ENCODE results near the gene KLK3.

Gene KLK3

DNA sequence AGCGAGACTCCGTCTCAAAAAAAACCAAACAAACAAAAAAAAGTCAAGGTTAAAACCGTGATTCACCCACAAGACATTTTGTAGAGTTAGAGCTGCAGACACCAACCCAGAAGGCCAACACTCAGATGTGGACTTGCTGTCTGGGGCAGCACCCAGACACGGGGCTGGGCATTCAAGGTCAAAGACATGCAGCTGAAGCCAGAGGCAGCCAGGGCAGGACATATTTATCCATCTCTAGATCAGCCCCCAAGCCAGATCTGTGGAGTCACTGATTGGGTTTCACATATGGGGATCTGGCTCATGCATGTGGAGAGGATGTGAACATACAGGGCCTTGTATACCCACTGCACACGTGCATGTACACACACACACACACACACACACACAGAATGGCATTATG is 24.9 kb upstream of the KLK3 start:
- in situ Hi-C loops (cut with MboI; ENCODE audit: low pct_unique_long_range_greater_than_20kb, low sequenced_read_pairs) = no loop called here
- no peak for DNase-seq

DNA sequence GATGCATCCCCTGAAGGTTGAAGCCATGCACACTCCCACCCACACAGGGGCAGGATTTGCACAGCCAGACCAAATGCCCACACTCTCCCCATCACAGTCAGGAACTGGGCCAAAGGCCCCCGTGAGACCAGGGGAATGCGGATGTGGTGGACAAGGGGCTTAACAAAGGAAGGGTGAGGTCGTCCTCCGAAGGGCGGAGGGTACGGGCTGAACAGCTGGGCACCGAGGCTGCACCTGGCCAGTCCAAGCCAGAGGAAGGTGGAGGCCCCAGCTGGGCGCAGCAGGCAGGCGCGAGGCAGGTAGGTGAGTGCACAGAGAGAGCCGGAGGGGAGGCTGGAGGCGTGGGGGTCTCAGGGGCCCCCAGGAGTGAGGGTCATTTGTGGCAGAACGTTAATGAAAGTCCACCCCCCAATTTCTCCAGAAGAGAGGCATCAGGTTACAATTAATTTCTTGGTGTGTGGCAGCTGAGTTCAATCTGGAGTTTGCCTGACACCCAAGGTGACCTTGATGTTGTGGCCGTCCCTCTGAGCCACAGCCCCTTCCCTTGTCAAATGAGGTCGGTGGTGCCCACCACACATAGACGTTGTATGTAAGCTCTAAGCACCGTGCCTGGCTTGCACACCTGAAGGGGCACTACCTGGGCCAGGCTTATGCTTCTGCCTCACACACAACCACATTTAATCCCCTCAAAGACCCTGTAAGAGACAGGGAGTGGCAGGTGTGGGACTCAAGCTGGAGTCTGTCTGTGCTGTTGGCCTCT is 24.3 kb upstream of the KLK3 start:
- no peak for DNase-seq
- in situ Hi-C loops (cut with MboI; ENCODE audit: low pct_unique_long_range_greater_than_20kb, low sequenced_read_pairs) = no loop called here

DNA sequence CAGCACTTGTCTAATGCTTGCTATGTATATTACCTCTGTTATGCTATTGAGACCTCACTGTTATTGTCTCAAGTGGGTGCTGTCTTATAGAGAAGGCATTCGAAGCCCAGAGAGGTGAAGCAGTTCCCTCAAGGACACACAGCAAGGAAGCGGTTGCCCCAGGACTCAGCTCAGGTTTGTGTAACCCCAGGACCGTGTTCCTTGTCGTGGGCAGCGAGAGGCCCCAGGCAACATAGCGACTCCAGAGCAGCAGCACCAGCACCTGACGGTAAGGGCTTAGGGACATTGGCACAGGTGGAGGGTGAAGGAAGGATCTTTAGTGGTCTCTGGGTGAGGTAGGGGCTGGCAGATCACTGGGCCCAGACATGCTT is 23.7 kb upstream of the KLK3 start:
- no peak for DNase-seq
- in situ Hi-C loops (cut with MboI; ENCODE audit: low pct_unique_long_range_greater_than_20kb, low sequenced_read_pairs) = no loop called here

DNA sequence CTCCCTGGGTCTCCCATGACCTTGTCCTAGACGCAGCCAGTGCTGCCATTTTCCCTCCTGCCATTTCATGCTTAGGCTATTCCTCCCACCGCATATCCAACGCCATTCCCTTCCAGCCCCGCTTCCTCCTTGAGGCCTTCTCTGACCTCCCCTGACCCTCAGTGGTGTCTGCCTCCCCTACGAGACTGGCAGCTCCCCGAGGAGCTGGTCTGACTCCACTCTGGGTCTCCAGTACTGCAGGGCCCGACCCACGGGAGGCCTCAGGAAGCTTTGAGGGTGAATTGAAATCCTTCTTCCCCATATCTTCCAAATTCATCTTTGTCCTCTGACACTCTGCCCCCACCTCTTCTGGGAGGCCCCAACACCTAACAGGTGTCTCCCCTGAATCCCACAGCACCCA is 22.0 kb upstream of the KLK3 start:
- DNase-seq = no peak
- in situ Hi-C loops (cut with MboI; ENCODE audit: low pct_unique_long_range_greater_than_20kb, low sequenced_read_pairs) = no loop called here

DNA sequence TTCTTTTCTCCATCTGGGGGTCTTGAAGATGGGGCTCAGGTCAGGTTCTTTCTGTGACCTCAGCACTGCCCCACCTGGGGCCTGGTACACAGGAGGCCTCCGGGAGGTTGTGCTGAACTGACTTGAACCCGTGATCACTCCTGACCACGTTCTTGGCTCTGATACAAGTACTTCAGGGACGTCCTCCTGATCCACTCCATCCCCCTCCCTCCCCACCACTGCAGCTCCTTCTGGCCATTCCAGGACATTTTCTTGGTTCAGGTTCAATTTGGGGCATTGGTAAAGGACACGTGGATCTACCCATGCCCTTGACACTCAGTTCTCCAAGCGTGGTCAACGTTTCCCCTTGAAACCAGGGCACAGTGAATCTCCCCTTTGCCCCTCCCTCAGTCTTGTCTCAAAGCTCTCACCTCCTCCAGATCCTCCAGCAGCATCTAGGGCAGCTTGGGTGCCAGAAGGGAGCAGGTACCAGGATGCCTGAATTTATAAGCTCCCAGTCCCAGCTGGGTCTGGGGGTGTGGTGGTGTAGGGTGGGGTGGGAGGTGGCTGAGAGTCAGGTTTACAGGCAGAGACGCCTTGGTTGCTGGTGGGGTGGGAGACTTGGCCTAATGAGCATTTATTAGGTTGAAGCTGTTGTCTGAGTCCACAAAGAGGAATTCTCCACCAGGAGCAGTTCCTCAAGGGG is 21.5 kb upstream of the KLK3 start, which contains the start of gene KLK15:
KLK15 (minus strand) TSS at position 458 of the 685 bp plus-strand sequence. CDS start 2,082 bp downstream, outside the sequence.
- in situ Hi-C loops (cut with MboI; ENCODE audit: low pct_unique_long_range_greater_than_20kb, low sequenced_read_pairs) = no loop called here
- no peak for DNase-seq

DNA sequence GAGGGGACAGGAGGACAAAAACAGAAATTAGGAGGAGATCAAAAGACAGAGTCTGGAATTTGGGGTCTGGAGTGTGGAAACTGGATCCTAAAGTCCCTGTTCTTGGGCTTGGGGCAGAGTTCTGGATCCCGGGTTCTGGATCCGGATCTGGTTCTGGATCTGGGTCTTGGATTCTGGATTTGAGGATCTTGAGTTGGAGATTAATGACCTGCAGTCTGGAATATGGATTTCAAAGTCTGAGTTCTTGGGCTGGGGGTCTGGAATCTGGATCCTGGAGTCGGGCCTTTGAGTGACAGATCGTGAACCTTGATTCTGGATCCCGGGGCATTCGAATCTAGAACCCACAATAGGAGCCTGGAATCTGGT is 20.9 kb upstream of the KLK3 start:
- no peak for DNase-seq
- in situ Hi-C loops (cut with MboI; ENCODE audit: low pct_unique_long_range_greater_than_20kb, low sequenced_read_pairs) = no loop called here

DNA sequence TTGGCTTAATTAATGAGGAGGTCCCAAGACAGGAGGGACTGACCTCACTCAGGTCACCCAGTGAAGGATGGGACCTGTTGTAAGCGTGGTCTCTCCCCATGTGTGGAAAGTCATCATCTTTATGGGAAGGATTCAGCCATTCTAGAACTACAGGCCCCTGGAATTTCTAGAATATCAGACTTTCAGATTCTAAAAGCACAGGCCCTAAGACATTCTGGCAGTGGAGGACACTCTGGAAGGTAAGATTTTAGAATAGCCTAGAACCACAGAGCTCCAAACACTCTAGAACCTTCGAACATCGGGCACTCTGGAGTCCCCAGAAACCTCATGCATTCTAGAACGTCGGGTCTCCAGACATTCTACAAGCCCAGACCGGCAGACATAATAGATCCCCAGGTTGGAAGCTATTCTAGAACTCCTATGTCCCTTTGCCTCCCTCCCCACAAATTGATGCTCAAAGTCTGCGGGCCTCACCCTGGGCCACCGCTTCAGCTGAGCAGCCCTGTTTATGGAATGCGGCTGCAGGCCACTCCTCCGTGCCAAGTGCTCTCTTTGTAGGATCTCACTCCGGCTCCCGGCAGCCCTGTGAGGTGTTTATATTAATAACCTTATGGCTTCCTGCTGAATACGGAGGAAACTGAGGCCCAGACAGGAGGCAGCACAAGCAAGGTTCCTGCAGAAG is 19.5 kb upstream of the KLK3 start:
- DNase-seq = no peak
- in situ Hi-C loops (cut with MboI; ENCODE audit: low pct_unique_long_range_greater_than_20kb, low sequenced_read_pairs) = no loop called here

DNA sequence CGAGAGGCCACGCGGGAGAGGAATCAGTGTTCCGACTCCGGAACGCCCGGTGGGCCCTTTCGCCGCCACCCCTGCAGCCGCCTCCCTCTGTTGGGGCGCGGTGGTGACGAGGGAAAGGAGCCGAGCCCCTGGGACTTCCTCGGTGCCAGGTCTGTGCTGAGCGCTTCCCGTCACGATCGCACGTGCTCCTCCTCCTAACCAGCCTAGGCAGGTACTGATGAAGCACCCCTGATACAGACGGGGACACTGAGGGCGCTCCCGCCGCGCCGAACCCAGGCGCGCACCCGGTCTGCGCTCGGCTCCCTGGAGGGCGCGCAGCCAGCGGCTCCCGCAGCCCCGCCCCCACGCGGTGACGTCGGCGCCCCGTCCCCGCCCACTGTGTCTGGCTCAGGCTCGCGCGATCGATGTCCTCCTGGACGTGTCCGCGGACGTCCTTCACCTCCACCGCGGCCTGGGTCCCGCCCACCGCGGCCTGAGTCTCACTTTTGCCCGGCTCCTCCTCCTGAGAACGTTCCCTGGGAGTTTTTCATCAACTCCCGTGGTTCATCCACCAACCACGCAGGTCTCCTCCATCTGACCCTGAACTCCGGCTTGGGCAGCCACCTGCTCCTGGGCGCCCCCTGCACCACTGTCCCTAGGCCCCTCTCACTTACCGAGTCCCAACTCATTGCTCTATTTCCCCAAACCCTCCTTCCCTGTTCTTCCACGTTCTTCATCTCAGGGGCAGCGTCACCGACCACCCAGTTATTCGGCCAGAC is 18.8 kb upstream of the KLK3 start:
- DNase-seq = peak; percentile 64
- in situ Hi-C loops (cut with MboI; ENCODE audit: low pct_unique_long_range_greater_than_20kb, low sequenced_read_pairs) = no loop called here

DNA sequence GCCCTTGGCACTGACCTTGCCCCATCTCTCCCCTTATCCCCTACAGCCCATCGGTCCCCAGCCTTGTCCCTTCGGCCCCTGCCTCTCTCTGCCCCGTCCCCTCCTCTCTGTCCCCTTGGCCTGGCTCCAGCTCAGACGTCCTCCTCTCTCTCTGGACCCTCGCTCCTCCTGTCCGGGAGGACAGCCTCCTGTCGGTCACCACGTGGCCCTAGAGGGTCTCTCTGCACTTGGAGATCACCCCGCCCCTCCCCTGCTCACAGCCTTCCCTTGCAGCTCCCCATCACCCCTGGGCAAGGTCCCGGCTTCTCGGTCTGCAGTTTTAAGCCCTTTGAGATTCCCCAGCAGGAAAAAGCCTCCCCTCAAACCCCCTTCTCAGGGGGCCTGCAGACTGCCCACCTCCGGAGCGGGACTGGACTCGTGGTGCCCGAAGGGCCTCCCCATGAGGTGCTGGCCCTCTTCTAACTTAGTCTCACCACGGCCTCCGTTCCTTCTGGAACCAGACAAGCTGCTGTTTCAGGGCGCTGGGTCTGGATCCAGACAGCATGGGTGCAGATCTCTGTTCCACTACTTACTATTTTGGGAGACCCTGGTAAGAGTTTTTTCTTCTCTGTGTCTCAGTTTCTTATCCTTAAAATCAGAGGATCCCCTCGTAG is 18.0 kb upstream of the KLK3 start:
- DNase-seq = no peak
- in situ Hi-C loops (cut with MboI; ENCODE audit: low pct_unique_long_range_greater_than_20kb, low sequenced_read_pairs) = no loop called here

DNA sequence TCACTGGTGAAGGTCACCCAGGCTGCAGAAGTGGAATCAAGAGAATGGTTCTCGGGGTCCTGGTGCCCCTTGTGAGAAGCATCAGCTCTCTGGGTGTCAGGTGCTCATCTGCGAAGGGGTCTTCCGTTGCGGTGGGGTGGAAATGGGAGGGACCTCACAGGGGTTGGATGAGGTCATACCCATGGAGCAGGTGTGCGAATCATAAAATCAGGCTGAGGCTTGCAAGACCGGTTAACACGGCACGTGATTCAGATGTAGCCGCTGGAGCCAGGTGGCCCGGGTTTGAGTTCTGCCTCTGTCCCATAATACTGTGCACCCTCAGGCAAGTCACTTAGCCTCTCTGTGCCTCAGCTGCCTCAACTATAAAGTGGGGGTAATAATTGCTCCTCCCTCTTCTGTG is 17.4 kb upstream of the KLK3 start:
- DNase-seq = no peak
- in situ Hi-C loops (cut with MboI; ENCODE audit: low pct_unique_long_range_greater_than_20kb, low sequenced_read_pairs) = no loop called here

DNA sequence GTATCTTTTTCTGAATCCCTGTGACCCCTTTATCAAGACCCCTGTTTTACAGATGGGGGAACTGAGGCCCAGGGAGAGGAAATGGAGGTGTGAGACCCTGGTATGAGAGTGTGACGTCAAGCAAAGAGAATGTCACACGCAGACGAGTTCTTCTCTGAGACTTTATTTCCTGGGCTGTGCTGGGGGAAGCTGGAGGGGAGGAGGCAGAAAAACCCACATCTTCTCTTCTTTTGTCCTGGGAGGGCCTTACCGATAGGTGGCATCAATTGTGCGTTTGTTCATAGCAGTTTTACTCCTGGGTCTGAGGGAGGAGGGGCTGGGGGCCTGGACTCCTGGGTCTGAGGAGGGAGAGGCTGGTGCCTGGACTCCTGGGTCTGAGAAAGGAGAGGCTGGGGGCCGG is 16.5 kb upstream of the KLK3 start:
- in situ Hi-C loops (cut with MboI; ENCODE audit: low pct_unique_long_range_greater_than_20kb, low sequenced_read_pairs) = no loop called here
- DNase-seq = peak; percentile 47

DNA sequence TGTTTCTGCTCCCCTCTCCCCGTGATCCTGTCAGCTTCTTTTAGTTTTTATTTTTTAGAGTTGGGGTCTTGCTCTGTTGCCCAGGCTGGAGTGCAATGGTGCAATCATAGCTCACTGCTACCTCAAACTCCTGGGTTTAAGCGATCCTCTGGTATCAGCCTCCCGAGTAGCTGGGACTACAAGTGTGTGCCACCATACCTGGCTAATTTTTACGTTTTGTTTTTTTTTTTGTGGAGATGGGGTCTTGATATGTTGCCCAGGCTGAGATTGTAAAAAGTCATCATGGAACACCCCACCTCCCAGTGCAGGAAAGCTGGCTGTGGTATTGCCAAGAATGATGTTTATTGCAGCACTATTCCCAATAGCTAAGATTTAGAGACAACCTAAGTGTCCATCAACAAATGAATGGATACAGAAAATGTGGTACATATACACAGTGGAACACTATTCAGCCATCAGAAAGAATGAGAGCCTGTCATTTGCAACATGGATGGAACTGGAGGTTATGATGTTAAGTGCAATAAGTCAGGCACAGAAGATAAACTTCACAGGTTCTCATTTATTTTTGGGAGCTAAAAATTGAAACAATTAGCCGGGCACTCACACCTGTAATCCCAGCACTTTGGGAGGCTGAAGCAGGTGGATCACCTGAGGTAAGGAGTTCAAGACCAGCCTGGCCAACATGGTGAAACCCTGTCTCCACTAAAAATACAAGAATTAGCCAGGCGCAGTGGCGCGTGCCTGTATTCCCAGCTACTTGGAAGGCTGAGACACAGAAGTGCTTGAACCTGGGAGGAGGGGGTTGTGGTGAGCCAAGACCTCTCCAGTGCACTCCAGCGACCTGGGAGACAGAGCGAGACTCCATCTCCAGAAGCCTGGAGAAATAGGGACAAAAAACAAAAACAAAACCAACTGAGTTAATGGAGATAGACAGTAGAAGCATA is 14.7 kb upstream of the KLK3 start:
- in situ Hi-C loops (cut with MboI; ENCODE audit: low pct_unique_long_range_greater_than_20kb, low sequenced_read_pairs) = no loop called here

DNA sequence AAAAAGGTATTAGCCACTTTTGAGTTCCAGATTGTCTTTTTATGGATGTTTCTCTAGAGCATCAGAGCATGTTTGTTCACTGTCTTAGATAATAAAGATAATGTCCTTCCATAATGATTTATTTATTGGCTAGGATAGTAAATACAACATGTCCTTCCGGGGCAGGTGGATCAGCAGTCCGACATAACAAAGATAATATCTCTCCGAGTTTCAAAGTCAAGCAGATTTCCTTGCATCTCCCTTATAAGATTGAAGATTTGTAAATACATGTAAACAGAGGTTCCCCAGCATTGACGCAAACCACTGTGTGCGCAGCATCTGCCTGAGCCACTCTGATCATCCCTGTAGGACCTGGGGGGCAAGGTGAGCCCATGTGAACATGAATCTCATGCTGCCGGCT is 12.6 kb upstream of the KLK3 start:
- DNase-seq = no peak
- in situ Hi-C loops (cut with MboI; ENCODE audit: low pct_unique_long_range_greater_than_20kb, low sequenced_read_pairs) = no loop called here

More for the DNA sequence above, 14.7 kb upstream of the KLK3 start:
- DNase-seq = no peak

DNA sequence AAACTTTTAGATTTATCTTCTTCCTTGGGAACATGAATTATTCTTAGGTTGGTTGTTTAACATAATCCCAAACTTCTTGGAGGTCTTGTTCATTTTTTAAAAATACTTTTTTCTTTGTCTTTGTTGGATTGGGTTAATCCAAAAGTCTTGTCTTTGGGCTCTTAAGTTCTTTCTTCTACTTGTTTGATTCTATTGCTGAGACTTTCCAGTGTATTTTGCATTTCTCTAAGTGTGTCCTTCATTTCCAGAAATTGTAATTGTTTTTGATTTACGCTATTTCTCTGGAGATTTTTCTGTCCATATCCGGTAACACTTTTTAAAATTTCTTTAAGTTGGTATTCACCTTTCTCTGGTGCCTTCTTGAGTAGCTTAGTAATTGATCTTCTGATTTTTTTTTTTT is 11.5 kb upstream of the KLK3 start:
- in situ Hi-C loops (cut with MboI; ENCODE audit: low pct_unique_long_range_greater_than_20kb, low sequenced_read_pairs) = no loop called here
- no peak for DNase-seq

DNA sequence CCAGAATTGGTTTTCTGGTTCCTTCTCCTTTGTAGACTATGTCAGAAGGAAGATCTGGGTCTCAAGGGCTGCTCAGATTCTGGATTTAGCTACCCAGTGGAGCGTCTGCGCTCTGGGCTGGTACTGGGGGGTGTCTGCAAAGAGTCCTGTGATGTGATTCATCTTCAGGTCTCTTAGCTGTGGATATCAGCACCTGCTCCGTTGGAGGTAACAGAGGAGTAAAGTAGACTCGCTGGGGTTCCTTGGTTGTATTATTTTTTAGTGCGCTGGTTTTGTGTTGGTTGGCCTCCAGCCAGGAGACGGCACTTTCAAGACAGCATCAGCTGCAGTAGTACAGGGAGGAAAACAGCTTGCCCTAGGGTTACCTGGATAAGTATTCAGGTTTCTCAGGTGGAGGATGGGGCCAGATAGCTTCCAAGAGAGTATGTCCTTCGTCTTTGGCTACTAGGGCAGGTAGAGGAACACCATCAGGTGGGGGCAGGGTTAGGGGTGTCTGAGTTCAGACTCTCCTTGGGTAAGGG is 11.0 kb upstream of the KLK3 start:
- no peak for DNase-seq
- in situ Hi-C loops (cut with MboI; ENCODE audit: low pct_unique_long_range_greater_than_20kb, low sequenced_read_pairs) = no loop called here

DNA sequence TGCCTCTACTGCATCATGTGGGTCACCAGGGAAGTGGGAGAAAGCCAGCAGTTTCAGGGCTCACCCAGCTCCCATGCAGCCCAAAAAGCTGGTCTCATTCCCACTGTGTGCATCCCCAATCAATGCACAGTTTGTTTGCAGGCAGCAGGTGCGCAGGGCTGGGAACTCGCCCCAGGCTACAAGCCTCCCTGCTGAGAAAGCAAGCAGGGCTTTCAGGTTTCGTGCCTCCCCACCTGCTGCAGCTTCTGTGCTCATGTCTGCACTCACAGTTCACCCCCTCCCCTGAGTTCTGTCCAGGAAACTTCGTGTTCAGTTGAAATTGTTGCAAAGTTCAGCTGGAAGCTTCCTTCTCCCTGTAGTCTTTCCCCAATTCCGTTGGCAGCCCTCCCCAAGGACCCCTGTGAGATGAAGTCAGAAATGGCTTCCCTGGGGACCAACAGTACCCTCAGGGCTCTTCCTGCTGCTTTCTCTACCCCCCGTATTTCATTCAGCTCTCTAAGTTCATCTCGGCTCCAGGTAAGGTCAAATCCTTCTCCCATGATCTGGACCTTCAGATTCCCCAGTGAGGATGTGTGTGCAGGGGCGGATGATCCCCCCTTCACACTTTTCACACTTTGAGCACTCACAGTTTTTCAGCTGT is 10.3 kb upstream of the KLK3 start:
- DNase-seq = no peak
- in situ Hi-C loops (cut with MboI; ENCODE audit: low pct_unique_long_range_greater_than_20kb, low sequenced_read_pairs) = no loop called here

DNA sequence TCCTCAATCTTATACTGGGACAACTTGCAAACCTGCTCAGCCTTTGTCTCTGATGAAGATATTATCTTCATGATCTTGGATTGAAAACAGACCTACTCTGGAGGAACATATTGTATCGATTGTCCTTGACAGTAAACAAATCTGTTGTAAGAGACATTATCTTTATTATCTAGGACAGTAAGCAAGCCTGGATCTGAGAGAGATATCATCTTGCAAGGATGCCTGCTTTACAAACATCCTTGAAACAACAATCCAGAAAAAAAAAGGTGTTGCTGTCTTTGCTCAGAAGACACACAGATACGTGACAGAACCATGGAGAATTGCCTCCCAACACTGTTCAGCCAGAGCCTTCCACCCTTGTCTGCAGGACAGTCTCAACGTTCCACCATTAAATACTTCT is 4.0 kb upstream of the KLK3 start:
- in situ Hi-C loops (cut with MboI; ENCODE audit: low pct_unique_long_range_greater_than_20kb, low sequenced_read_pairs) = no loop called here
- DNase-seq = no peak

DNA sequence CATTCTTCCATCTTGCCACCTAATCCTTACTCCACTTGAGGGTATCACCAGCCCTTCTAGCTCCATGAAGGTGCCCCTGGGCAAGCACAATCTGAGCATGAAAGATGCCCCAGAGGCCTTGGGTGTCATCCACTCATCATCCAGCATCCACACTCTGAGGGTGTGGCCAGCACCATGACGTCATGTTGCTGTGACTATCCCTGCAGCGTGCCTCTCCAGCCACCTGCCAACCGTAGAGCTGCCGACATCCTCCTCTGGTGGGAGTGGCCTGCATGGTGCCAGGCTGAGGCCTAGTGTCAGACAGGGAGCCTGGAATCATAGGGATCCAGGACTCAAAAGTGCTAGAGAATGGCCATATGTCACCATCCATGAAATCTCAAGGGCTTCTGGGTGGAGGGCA is 3.1 kb upstream of the KLK3 start:
- in situ Hi-C loops (cut with MboI; ENCODE audit: low pct_unique_long_range_greater_than_20kb, low sequenced_read_pairs) = no loop called here
- DNase-seq = no peak
